GM19351 (cell line): ENCODE data around the gene ZSWIM6.

Source experiments
- ATAC-seq: cut with Tn5 transposase; IDR thresholded peaks from one replicate; pipeline ENCODE4 v1.9.1; 2021; ENCODE audit warnings: mild to moderate bottlenecking, moderate library complexity; ENCODE audit not compliant: unreplicated experiment

ZSWIM6 gene

GRCh38 chr5:61431923-61432620, 100.0 kb downstream of the ZSWIM6 start:
- ATAC-seq = no peak

GRCh38 chr5:61435368-61435767, 103.3 kb downstream of the ZSWIM6 start:
- no peak for ATAC-seq

DNA sequence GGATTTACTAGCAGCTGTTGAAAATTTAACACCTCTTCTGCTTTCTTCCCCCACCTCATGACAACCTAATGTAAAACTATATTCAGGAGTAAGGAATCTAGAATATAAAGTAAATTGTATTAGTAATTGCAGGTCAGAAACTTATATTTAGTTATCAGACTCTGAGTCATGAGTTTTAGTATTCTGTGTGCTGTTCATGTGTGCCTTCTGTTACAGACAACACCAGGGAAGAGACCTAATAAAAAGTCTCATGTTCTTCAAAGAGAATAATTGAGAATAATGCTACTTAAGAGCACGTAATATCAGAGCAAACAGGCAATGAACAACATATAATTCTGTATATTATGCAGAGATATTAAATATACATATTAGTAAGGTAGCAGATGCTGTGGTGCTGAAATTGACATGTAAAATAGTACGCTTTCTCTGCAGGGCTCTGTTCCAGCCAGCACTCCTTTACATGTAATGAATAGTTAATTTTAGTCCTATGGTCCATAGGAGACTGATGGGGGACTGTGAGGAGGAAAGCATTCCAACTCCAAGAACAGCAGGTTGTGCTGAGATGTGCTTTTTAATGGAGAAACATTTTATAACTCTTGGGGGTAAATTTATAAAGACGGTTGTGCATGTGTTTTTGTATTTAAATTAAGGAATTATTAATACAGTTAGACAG, 106.4 kb downstream of the ZSWIM6 start:
- ATAC-seq = no peak

DNA sequence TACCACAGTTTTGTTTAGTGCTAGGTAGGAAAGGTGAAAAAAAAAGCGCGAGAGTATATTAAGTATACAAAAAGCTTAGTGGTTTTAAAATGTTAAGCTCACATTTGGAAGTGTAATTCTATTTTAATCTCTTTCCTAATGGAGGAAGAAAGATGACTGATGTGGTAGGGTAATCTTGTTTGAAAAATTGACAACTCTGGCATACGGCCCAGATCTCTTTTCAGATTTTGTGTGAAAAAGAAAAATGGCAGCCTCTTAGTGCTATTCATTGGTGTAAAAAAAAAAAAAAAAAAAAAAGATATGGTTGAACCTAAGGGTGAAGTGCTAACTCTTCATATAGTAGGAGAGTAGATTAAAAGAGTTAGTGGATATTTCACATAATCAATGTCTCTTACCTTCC, 108.0 kb downstream of the ZSWIM6 start:
- no peak for ATAC-seq

GRCh38 chr5:61440596-61440995, 108.5 kb downstream of the ZSWIM6 start:
- no peak for ATAC-seq

GRCh38 chr5:61441742-61442141, 109.7 kb downstream of the ZSWIM6 start:
- no peak for ATAC-seq

- no peak for ATAC-seq
Measured at GRCh38 chr5:61447780-61448495, 115.9 kb downstream of the ZSWIM6 start.

DNA sequence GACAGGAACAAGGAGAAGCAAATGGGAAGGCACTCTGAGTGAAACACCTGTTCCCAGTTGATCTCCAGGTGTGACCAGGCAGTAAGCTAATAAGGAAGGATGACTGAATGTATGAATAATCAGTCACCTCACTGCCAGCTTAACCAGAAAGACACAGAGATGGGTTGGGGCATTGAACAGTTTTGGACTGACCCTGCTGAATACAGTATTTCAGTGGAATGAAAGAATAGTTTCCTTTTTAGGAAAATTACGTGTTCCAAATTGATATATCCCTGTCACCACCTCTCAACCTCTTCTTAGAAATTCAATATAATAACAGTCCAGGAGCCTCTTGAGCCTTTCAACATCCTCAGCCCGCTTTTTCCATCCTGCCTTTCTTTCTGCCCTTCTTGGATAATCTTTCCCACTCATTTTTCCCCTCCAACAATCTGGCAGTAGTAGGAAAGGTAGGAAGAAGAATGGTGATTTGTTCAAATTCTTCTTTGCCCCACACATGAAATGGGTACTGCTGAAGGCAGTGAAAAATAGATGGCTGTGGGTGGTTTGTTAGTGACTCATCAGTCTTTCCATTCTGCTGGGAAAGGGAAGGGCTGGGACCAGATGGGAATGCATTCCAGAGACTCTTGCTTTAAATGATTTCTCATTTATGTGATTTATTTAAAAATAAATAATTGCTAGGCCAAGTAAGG, 117.9 kb downstream of the ZSWIM6 start:
- ATAC-seq = no peak

DNA sequence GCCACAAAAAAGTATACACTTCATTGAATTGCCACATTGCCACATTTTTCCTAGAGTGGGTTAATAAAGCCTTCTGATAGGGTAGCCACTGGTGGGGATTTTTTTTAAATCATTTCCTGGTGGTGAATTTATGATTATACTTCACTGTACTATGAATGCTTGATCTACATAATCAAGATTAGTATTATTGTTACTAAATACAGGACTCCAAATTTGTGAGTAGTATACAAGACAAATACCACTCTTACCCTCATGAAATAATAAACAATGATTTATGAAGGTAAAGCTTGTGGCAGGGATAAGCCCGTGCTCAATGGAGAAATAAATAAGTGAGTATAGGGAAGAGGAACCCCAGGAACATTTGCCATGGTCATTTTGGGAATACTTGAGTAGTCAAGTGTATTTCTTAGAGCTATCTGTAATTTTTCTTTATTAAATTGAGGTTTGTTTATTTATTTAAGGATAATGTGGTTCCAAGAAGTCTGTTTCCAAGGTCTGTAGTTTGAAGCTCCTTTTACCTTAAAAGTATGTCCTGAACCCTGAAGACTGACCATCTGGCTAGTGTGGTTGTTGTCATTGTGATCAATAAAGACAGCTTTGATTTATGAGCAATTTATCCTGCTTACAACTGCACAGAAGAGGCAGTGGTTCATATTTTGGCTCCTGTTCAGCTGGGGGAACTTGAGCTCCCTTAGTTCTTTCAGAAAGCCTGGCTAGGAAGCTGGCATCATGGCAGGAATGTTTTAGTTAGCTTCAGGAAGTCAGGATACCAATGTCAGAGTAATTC, 118.6 kb downstream of the ZSWIM6 start:
- no peak for ATAC-seq

DNA sequence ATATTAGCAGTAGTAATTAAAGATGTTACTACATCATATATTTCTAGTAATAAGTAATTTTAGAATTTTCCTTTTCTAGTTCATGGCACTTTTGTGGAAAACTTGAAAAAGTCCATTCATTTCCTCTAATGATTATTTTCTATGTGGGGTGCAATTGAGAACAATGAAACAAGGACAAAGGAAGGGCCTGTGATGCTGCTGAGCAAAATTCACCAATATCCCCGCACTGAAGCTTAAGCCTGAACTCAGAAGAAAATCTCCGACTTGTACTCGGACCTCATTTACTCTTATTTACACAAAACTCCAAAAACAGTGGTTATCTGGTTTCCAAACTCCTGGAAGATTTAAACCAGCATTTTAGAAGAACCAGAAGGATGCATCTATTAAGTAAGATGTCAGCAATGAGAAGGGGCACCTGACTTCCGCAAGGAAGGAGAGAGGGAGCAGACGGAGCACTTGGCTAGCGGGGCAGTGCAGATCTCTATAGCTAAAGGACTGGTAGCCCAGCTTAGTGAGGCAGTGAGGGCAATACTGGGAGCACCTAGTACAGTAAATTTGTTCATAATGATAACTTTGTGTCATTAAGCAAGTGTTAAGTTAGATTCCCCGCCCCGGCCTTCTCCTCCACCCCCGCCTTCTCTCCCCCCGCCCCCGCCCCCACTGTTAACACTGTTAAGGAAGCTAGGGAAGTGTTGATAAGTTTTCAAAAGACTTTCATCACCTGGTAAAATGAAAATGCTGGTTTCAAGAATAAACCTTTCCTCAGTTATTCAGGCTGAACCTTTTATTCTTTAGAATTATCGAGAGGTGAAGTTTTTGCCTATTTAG, 123.3 kb downstream of the ZSWIM6 start:
- ATAC-seq = no peak

- ATAC-seq = no peak
Measured at GRCh38 chr5:61460471-61460870, 128.4 kb downstream of the ZSWIM6 start.

GRCh38 chr5:61461417-61461816, 129.4 kb downstream of the ZSWIM6 start:
- no peak for ATAC-seq

DNA sequence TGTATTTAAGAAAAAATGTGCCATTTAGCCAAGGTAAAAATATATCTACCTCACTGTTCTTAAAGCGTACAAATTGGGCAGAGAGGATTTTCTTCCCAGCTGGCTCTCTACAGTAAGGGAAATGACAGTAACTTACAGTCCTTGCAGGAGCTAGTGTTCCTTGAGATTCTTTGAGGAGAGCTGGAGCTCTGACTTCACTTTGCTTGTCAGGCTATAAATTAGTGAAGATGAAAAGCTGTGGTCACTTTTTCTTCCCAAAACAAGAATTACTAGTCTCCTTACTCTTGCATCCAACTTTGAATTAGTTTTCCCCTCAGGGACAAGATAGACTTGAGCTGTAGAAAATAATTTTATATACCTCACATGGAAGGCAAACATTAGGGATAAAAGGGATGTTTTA, 129.9 kb downstream of the ZSWIM6 start:
- no peak for ATAC-seq

DNA sequence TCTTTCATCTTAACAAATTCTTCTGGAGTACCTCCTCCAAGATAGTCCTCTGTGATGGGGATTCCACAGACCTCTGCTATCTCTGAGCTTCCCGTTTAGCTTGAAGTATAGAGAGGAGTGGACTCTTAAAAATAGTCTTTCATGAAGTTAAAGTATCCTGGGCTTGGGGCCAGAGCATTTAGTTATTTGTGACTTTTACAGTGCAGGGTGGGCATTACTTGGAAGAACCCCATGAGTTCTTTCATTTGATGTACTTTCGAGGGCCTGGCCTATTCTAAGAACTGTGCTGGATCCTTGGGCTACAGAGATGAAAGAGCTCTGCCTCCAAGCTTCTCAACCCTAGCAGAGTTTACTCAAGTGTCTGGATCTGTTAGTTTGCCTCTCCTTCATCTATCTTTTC, 131.5 kb downstream of the ZSWIM6 start:
- ATAC-seq = no peak

DNA sequence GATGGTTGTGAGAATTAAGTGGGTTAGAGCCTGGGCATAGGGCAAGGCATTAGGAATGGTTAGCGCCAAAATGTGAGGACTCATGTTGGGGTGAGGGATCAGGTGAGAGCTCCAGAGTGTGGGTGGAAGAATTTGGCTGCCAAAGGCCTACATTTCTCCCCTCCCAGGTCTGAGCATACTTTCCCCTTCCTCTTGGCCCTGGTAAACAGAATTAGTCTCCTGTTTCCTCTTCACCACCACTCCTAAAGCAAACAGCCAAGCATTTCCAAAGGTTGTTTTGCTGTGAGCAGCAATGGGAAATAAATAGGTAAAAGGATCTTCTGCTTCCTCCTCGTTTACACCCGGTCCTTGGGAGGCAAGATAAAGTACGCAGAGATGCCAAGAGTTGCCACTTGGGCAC, 132.5 kb downstream of the ZSWIM6 start:
- no peak for ATAC-seq

DNA sequence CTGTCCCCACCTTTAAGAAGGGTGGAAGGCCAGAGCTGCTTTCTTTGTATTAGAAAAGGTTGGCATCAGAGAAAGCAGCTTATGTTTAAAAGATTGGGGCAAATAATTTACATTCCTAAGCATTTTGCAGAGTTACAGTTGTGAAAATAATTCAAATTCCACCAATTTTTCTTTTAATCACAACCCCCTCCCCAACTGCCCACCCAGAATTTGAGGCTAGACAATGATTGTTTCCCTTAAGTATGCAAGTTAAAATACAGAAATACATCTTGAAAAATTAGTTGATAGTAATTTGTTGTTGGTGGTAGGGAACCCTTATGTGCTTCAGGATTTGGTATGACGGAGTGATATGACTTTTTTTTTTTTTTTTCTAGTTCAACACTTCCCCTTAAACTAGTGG, 133.0 kb downstream of the ZSWIM6 start:
- ATAC-seq = no peak

DNA sequence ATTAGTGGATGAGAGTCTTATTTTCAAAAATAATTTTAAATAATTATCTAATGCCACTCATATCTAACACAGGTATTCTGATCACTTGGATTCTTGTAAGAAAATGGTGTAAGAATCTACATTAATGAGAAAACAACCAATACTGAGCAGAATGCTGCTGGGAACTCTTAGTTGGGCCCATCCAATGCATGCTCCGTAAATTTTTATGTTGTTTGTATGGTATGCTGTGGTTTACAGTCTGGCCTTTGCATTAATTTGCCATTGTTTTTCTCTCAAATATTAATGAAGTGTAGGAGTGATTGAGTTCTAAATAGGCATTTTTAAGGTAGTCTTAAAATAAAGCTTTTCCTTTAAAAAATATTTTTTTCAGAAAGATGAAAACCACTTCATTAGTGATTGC, 133.4 kb downstream of the ZSWIM6 start:
- ATAC-seq = no peak

DNA sequence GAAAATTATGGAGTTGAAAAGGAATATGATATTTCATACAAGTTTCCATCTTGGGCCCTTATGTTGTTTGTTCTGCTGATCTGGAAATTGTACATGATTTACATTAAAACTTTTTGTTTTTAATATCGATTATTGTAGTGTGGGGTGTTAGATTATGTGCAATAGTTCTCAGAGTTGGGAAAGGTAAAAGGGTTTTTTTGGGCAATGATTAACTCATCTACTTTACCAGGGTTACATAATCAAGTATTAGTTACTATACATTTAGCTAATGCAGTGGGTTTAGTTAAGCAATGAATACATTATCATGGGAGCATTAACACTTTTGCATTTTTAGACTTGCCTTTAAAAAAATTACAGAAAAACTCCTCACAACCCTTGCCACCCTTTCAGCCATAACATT, 134.0 kb downstream of the ZSWIM6 start:
- no peak for ATAC-seq

DNA sequence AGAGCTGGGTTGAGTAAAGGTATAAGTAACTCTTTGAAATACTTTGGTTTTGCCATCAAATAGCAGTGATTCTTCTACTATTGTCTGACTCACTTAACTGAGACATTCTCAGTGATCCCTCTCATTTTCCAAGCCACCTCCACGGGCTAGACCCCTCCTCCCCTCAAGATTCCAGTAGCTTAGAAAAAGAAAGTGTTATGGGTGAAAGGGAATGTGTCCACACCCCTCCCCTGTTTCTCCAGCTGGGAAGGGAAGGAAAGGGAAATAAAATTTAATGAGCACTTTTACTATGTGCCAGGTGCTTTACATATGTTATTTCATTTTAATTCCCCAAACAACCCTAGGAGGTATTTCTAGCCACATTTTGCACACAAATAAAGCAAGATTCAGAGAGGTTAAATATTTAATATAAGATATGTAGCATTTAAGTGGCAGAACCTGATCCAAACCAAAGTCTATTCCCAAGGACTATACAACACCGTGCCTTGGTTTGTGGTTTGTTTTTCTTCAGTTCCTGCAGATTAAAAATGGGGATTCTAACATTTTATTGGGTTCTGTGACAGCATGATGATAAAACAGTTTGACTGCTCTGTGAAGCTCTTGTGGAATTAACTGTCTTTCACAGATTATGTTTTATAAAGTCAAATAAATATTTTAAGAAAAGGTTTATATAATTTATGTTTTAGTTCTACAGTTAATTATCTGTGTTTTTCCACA, 135.9 kb downstream of the ZSWIM6 start:
- ATAC-seq = no peak
